ENCODE measurements around the gene NOVA1.

The NOVA1 gene

DNA sequence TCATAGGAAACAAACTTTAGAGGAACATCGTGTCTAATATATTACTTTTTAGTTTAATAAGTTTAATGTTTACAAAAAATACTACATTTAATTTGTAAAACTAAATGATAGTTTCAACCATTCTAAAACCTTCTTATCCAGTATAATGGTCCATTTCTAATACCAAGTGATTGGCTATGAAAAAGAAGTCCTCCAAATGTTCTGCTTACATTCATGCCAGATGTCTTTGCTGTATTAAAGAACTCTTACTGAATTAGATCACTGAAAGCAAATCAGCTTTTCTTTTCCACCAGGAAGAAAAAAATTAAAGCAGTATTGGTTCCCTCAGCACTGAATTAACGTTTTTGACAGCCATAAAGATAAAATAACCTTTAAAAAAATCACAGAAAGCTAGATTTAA, 3.7 kb downstream of the NOVA1 start:
- no peak for DNase-seq (ENCODE audit: low read depth in 1 of 2, low spot score in 1 of 2)

DNA sequence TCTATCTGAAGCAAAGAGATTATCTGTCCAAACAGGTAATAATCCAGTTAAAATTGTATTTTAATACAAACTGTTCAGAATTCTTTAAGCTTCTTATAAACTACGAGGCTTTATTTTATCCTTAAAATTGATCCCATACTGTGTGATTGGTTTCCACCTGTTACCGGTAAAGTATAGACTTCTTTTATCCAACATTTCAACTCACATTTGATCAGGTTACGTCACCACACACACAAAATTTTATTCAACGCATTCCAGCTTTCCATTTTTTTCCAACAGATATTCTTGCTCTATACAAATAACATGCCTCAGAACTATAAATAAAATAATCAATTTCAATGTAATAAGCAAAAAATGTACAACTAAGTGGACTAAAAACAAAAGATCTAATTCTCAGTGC, 4.5 kb downstream of the NOVA1 start:
- no peak for DNase-seq (ENCODE audit: low read depth in 1 of 2, low spot score in 1 of 2)

DNA sequence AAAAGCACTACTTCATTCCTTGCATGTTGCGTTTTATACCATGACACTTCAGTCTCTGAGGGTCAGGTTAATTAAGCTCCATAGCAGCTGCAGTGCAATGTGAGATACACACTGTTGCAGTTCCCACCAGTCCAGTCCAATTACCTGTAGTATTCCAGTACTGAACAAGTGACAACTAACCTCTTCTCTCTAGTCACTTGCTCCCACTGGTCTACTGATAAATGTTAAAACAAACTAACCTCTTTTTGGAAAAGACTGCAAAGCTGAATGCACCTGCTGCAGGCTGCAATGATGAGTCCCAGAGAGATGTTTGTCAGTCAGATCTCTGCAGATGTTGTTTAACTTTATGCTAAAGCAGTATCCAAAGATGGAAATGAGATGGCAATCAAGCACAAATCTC, 7.9 kb downstream of the NOVA1 start:
- DNase-seq (ENCODE audit: low read depth in 1 of 2, low spot score in 1 of 2): no peak

DNA sequence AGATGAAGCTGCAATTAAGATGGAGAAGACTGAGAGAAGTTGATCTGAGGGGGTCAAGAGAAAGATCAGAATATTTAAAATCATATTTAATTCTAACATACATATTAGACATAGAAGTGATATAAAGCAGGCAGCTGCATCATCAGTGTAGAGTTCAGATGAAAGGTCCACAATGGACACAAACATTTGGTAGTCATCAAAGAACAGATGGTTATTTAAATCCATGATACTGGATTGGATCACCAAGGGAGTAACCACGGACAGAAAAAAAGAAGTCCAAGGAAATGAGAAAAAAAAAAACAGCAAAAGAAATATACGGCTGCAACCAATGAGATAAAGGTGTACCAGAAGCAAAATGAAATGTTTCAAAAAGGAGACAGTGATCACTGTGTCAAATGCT, 20.1 kb downstream of the NOVA1 start:
- no peak for DNase-seq (ENCODE audit: low read depth in 1 of 2, low spot score in 1 of 2)

DNA sequence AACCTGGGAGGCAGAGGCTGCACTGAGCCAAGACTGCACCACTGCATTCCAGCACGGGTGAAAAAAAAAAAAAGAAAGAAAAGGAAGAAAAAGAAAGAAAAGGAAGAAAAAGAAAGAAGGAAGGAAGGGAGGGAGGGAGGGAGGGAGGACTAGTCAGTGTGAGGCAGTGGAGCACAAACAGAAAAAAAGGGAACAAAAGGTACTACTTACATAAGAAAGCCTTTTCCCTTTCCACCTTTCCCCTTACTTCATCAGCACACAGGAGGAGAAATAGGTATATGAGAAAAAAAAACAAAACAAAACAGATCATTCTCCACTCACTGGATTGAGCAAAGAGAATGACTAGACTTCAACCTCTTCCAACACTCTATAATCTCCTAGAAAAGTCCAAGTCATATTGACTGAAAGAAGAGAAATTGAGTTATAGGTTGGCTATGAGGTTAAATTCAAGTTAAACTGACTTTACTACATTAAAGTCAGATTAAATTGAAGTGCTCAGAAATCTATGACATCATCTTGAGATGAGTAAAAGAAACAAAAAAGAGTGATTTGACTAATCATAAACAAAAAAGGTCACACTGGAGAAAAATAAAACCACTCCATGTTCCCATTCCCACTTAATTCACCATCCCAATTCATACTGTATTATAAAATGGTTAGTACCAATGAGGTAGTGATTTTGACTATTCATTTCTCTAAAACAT, 43.6 kb downstream of the NOVA1 start:
- no peak for DNase-seq (ENCODE audit: low read depth in 1 of 2, low spot score in 1 of 2)

DNA sequence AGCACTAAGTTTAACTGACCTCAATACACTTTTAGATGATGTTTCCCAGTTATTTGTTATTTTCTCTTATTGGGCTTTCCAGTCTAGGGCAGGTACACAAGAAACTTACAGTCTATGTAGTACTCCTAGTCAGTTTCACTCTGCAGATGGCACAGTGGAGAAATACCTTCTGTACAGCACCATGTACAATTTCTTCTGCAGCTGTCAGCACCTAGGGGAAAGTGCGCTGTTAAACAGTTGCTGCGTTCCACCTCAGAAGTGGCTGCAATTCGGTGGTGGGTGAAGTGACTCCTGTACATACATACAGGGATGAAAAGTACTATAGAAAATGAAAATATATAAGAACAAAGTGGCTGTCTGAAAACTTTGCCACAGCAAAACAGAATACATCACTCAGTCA, 48.3 kb downstream of the NOVA1 start:
- DNase-seq (ENCODE audit: low read depth in 1 of 2, low spot score in 1 of 2): no peak

DNA sequence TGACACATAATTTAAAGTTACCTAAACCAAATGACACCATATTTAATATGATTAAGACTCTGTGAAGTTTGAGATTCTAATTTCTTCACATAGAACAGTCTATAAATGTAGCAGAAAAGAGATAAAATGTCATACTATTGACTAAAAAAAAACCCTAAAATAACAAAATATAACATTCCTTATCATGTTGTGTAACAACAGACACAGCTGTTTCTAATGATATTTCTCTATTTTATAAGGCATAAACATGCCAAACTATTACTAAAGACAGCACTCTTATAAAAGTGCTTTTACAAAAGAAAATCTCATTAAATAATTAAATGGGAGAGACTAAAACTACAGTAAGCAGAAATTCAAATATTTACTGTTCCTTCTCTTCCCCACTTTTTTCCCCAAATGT, 49.4 kb downstream of the NOVA1 start:
- DNase-seq (ENCODE audit: low read depth in 1 of 2, low spot score in 1 of 2): no peak

DNA sequence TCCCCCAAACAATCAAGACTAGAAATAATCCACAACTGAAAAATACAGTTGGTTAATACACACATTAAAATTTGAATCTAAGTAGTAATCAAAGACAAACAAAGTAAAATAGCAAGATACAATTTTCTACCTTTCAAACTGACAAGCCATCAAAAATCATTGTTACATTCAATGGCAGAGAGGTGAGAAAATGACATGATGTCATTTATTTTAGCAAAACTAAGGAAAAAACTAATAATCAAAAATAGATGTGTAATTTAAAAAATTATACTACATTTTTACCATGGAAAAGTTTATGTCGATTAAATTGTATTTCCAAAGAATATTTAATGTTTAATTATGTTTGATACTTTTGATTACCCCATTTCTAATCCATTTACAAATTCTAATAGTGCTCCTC, 59.7 kb downstream of the NOVA1 start:
- DNase-seq (ENCODE audit: low read depth in 1 of 2, low spot score in 1 of 2): no peak

DNA sequence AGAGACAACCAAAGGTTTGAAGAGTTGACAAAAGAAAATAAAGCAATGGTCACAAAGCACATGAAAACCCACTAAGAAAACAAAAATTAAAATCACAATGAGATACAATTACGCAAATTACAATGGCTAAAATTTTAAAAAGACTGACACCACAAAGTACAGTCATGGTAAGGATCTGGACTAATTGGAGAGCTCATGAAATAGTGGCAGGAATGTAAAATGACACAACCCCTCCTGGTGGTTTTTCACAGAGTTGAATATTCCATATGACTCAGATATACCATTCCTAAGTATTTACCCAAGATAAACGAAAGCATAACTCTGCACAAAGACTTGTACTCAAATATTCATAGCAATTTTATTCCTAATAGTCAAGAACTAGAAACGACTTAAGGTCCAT, 65.9 kb downstream of the NOVA1 start:
- DNase-seq (ENCODE audit: low read depth in 1 of 2, low spot score in 1 of 2): no peak

DNA sequence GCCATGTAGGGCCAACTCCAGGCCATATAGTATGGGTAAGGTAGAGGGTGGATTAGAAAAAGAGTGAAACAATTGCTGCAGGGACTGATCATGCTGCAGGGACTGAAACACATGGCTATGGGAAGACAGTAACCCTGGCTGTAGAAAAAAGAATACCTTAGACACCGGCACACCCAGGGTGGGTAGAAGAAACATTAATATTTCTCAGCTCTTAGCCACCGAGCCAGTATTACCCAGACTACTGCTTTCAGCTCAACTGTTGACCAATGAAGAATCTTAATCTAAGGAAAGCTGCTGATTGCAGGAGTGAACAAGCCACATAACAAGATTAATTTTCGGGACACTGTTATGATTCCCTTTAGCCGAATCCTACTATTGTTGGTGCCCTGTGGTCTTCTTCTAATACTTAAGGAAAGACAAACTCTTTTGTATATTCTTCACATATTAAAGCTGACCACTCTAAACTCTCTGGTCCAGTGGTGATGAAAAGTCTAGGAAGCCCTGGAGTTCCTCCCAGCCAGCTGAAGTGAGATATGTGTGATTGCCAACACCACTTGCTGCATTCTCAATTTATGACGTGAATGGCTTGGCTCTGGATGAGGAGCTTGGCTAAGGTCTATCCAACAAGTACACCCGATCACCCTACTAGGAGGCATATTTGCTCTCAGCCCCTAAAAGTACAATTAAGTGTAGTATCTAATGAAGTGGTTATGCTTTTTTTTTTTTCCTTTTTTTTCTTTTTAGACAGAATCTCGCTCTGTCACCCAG, 69.2 kb downstream of the NOVA1 start:
- DNase-seq (ENCODE audit: low read depth in 1 of 2, low spot score in 1 of 2): no peak

DNA sequence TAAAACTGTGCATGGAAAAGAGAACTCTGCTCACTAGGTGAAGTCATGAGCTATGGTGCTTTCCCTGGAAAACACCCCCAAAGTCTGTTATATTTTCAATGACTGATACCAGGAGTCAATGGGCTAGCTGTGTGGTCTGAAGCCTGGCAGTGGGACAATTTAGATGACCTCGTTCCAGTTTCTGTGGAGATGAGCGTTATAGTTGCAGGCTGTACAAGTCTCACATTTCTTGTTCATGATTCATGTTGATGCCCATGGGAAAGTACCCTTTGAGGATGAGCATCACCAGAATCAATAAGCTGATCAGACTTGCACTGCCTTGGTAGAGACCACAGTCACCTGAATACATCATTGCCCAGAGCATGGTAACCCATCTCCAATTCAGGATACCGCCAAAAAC, 70.7 kb downstream of the NOVA1 start:
- no peak for DNase-seq (ENCODE audit: low read depth in 1 of 2, low spot score in 1 of 2)

DNA sequence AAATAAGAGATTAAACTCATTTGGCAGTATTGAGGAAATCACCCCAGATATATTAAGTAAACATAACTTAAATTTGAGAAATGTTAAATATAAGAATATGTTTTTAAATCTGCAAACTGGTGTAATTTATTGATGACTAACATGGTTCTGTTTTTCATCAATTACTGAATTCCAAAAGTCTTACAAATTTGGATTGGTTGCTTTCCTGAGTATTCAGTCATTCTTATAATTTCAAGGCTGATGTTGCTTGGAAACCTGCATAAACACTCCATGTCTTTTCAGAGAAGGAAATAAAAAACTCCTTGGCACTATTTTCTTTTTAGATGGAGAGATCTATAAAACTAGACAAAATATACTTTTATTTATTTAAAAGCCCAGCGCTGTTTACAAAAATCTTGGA, 71.7 kb downstream of the NOVA1 start:
- DNase-seq (ENCODE audit: low read depth in 1 of 2, low spot score in 1 of 2): no peak

DNA sequence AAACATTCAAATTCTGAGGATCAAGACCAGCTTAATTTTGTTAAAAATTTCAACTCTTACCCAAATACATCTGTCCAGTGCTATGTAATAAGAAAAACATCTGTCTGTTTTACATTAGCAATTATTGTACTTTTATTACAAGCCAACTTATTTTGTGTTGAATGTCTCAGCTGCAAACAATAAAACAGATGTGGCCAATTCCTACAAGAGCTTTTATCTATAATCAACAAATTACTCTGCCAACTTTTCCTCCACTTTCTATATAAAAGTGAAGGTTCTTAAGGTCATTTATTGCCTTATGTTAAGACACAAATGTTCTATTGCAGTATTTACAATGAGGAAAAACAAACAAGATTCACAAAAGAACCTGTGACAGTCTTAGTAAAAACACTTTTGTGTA, 72.7 kb downstream of the NOVA1 start:
- no peak for DNase-seq (ENCODE audit: low read depth in 1 of 2, low spot score in 1 of 2)

DNA sequence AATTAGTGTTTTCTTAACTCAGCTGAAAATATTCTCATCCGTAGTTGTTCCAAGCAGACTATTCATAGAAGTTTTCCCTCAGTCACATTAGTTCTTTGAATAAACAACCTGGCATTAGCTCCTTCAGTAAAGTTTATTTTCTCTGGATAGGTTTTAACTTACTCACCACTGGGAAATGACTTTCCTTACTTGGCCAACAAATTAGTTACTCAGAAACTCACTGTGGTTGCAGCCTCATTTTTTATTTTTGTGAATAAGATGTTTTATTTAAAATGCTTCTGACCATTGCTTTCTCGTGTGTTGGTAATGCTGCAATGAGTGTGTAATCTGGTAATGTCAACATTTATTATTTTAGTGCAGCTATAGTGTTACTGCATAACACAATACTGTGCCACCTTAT, 74.9 kb downstream of the NOVA1 start:
- no peak for DNase-seq (ENCODE audit: low read depth in 1 of 2, low spot score in 1 of 2)

DNA sequence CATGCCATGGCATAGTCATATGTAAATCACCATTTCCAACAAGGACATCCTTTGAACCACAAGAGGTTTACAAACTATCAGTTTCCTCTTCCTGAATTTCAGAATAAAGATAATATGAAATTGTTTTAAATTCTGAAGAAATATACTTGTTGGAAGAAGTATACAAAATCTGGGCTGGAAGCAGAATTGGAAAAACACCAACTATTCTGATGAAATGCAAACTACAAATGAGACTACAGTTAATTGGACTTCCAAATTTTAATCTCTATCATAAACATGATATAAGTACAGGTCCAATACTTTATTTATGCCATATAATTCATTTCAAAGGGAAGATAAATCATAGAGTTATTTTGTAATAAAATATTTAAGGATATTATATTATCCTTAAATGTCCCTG, 80.1 kb downstream of the NOVA1 start:
- no peak for DNase-seq (ENCODE audit: low read depth in 1 of 2, low spot score in 1 of 2)

DNA sequence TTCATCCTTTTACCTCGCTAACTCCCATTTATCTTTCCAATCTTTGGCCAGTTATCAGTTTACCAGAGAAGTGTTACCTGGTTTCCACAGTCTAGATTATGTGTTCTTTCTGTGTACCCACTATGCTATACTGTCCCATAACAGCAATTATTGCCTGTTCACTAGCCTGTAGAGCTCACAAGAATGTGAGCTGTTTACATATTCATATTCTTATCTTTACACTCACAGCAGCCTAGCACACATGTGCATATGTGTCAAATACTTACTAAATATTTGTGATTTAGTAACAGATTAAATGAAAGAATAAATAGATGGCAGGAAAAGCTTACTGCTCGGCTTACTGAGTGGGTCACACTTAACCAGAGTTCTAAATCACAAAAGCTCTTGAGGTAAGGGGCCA, 97.8 kb downstream of the NOVA1 start:
- no peak for DNase-seq (ENCODE audit: low read depth in 1 of 2, low spot score in 1 of 2)

DNA sequence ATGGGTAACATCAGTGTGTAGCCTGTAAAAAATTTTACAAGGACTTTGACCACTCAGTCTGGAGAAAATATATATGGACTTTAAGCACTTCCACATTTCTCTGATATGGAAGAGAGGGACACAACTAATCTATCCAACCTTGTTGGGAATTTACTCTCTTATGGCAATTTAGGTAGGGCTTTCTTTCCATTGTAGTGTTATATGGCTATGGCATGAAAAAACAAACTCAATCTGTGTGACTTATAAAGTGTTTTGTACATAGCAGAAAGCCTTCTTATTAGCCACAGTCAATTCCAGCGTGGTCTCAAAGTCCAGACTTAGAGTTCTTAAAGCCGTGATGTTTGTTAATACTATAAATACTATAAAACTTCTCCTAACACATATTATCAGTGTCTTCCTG, 98.3 kb downstream of the NOVA1 start:
- no peak for DNase-seq (ENCODE audit: low read depth in 1 of 2, low spot score in 1 of 2)

DNA sequence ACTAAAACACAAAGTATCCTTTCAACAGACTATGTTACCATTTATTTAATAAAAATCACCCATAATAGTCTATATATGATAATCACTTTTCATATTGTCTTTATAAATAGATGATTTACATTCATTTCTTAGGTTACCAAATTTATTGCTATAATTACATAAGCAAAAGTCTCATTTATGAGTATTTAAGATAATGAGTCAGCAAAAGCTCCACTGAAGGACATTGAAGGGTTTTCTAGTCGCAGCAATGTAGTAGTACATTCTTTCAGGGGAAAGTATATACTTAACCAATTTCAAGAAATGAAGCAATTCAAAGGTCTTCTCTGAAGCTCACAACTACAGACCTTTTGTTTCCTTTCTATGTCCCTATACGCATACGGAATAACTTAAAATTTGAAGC, 110.9 kb downstream of the NOVA1 start:
- no peak for DNase-seq (ENCODE audit: low read depth in 1 of 2, low spot score in 1 of 2)

DNA sequence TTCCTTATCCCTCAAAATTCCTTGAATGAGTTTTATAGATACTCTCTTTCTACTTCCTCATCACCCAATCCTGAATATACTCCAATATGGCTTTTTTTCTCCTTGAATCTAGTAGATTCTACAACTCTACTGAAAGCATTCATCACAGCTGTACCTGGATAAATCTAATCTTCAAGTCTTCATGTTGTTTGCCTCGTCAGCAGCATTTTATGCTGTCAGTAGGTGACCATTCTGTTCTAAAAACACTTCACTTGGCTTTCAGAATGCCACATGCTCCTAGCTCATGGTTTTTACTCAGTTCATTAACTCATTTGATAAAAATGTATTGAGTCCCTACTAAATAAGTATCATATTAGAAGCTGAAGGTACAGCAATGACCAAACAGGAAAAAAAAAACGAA, 113.3 kb downstream of the NOVA1 start:
- no peak for DNase-seq (ENCODE audit: low read depth in 1 of 2, low spot score in 1 of 2)

DNA sequence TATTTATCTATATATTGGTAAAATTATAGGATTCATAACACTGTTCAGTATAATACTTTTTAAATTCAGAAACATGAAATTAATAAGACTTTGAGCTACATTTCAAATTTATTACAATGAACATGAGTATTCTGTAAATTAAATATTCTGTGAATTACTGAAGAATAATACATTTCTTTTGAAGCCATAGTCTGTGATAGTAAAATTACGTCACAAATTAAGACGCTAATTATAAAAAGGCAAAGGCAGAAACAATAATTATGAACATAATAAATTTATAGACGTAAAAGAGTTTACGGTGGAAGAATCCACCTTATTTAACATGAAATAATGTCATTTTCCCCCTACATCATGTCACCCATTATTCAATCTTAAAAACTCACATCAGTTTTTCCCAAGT, 118.9 kb downstream of the NOVA1 start:
- no peak for DNase-seq (ENCODE audit: low read depth in 1 of 2, low spot score in 1 of 2)

DNA sequence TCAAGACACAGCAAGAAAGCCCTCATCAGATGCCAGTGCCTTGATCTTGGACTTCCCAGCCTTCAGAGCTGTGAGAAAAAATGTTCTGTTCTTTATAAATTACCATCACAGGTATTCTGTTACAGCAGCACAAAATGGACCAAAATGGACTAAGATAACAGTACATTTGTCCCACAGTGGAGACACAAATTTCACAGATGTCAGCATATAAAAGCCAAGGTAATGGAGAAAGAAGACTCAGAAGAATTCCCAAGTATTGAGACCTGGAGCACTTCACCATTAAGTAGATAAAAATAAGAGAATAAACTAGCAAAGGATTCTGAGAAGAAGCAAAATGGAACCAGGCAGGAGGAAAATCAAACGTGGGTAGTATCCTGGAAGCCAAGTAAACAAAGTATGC, 131.0 kb downstream of the NOVA1 start:
- no peak for DNase-seq (ENCODE audit: low read depth in 1 of 2, low spot score in 1 of 2)

DNA sequence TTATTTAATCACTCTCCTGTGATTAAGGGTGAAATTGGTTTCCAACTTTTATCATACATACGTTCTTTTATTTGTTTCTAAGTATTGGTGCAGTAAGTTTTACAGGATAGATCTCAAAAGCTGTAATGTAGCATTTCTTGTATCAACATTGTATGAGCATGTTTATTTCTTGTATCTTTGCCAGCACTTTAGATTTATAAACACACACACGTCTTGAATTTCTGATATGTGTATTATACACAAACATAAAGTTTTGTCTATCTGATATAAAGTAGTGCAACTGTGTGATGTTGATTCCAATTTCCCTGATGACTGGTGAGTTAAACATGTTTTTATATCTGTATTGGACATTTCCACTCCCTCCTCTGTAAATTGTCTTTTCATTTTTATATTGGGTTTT, 134.7 kb downstream of the NOVA1 start:
- DNase-seq (ENCODE audit: low read depth in 1 of 2, low spot score in 1 of 2): no peak

DNA sequence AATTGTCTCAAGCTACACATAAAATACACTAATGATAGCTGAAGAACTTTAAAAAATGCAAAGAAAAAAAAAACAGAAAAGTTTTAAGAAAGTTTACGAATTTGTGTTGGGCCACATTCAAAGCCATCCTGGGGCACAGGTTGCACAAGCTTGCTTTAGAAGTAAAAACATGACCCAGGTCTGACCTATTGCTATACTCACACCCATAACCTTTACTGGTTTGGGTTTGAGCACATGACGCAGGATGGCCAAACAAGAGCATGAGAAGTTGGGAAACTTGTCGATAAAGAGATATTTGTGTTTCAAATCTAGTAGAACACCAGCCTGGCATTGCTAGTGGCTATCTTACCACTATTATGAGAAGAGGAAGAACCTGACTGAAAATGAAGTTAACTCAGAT, 143.7 kb downstream of the NOVA1 start:
- DNase-seq (ENCODE audit: low read depth in 1 of 2, low spot score in 1 of 2): no peak
